HS-5 (cell line): ENCODE measurements around the gene G6PC1.
"Not testable (repeated sequence)": the region's sequence is repeated elsewhere in the genome, so short reads cannot be mapped to it uniquely, and the experiment has no call there.

Experiments
- DNase-seq: peaks from one replicate; pipeline ENCODE4 v3.0.0-alpha.2; 2012; ENCODE audit warnings: low read depth

Gene G6PC1

GRCh38 chr17:42873932-42874695 is 26.5 kb upstream of the G6PC1 start:
- not testable (repeated sequence) for DNase-seq

DNA sequence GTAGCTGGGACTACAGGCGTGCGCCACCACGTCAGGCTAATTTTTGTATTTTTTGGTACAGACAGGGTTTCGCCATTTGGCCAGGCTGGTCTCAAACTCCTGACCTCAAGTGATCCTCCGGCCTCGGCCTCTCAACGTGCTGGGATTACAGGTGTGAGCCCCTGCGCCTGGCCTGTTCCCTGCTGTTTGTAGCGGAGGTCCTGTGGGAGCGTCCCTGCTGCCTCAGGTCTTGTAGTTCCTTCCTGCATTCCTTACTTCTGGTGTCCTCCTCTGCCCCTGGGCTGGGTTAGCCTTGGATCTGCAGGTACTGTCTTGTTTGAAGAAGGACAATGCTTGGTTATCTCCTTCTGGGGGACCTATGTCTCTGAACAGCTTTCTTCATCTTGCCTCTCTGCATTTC is 23.6 kb upstream of the G6PC1 start:
- DNase-seq = no peak

DNA sequence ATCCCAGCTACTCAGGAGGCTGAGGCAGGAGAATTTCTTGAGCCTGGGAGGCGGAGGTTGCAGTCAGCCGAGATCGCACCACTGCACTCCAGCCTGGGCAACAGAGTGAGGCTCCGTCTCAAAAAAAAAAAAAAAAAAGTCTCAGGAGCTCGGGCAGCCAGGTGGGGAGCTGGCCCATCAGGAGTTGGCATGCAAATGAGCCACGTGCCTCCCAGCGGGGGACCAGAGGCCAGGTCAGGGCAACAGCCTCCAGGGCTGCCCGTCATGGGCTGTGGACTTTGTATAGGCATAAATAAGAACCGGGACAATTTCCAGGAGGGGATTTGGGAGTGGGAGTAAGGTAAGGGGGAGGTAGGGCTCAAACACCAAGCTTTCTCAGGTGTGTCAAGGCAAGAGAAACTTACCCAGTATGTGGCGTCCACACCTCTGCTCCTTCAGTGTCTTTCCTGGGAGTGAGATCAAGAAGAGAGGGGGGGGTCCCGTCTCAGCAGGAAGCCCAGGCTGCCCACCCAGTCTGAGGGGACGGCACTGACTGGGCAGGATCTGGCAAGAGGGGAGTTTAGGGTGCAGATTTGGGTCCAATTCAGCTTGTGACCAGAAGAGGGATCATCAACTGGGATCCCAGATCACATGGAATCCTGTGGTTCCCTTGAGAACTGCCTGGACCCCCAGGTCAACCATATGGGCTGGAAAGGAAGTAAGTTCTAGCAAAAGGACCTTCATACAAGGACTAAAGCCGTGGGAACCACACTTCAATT is 22.3 kb upstream of the G6PC1 start:
- DNase-seq = no peak

DNA sequence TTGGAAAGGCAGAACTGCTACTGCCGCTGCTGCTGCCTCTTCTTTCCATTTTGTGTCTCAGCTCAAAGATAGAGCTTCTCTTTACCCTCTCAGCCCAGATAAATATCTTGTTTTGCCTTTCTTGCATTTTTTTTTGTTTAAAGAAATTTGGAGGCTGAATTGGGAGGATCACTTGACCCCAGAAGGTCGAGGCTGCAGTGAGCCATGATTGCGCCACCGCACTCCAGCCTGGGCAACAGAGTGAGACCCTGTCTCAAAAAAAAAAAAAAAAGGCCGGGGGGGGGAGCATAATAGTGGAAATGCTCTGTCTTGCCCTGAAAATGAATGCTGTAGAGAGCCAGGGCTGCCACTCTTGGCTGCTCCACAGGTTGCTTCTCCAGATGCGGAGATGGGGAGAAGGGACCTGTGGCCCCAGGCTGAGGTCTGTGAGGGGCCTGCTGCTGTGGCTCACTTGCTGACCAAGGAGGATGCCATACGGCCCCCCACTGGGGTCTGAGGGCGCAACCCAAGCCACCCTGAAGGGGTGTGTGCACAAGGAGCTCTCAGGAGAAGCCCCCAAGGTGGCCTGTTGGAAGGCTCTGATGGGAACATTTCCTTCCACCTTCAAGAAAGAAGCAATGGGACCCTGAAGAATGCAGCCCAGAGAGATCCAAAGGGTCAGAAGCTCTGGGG is 21.5 kb upstream of the G6PC1 start:
- no peak for DNase-seq

GRCh38 chr17:42879596-42879985 is 21.0 kb upstream of the G6PC1 start:
- DNase-seq = no peak

DNA sequence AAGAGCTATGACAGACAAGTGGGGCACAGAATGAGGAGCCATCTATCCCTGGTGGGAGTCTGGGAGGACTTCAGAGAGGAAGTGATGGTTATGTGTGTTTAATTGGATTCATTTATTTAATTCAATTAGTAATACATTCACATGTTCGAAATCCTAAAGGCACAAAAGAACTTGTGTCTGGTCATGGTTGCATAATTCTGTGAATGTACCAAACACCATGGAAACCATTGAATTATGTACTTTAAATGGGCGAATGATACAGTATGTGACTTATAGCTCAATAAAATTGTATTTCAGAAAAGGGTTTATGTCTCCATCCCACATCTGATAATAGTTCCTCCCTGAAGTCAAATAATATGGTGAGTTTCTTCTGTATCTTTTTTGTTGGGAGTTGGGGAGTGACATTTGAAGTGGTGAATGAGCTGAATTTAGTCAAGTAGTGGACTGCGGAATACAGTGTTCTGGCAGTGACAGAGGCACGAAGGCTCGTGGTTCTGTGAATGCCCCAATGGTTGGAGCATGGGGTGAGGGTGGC is 19.8 kb upstream of the G6PC1 start:
- no peak for DNase-seq

GRCh38 chr17:42881706-42882105 is 18.9 kb upstream of the G6PC1 start:
- not testable (repeated sequence) for DNase-seq

DNA sequence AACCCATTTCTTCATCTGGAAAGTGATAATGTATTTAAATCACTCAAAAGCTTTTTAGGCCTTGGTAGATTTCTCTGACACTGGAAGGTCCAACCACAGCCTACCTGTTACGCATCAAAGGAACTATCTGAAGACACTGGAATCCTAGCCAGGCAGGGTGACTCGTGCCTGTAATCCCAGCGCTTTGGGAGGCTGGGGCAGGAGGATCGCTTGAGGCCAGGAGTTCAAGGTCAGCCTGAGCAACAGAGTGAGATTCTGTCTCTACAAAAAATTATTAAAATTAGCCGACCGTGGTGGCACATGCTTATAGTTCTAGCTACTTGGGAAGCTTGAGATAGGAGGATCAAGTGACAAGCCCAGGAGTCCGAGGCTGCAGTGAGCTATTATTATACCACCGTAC is 18.4 kb upstream of the G6PC1 start:
- DNase-seq = no peak

- no peak for DNase-seq
These were observed 16.6 kb upstream of the G6PC1 start for GRCh38 chr17:42883802-42884558.

DNA sequence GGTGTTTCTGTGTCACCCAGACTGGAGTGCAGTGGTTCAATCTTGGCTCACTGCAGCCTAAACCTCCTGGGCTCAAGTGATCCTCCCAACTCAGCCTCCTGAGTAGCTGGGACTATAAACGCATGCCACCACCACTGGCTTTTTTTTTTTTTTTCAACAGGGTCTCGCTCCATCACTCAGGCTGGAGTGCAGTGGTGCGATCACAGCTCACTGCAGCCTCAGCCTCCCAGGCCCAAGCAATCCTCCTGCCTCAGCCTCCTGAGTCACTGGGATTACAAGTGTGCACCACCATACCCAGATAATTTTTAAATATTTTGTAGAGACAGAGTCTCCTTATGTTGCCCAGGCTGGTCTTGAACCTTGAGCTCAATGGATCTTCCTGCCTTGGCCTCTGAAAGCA is 14.8 kb upstream of the G6PC1 start:
- not testable (repeated sequence) for DNase-seq

DNA sequence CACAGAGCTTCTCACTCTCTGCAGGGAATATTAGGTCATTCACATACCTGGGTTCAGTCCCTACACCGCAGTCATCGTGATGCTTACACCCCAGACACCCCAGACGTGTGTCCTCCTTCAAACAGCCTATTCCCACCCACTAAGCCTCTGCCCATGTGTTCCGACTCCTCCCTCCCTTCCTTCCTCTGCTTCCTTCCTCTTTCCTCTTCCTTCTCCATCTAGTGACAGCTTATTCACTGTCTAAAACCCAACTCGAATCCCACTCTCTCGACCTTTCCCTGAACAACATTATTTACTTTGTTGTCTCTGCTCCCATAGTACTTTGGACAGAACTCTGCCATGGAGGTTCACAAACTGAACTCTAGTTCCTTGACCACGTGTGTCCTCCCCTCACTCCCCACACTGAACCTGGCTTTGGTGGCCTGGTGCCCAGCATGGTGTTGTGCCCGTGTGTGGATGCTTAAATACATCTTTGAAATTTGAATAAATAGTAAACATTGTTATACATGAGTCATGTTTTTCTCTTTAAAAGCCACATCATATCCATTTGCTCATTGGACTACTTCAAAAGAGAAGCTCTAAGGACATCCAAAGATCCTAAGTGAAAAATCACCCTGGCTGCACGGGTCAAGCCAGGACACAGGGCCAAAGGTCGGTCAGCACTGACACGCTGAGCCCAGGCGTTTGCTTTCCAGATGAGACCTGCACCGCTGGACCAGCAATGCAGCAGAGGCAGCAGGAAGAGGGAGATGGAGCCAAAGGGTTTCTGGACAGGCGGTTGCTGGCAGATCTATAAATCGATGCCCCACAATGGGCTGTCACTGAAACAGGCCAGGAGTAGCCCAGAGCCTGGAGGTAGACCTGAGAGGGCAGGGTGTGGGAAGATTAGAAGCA is 14.1 kb upstream of the G6PC1 start:
- DNase-seq = no peak

- DNase-seq = no peak
These were observed 10.8 kb upstream of the G6PC1 start for GRCh38 chr17:42889809-42890208.

DNA sequence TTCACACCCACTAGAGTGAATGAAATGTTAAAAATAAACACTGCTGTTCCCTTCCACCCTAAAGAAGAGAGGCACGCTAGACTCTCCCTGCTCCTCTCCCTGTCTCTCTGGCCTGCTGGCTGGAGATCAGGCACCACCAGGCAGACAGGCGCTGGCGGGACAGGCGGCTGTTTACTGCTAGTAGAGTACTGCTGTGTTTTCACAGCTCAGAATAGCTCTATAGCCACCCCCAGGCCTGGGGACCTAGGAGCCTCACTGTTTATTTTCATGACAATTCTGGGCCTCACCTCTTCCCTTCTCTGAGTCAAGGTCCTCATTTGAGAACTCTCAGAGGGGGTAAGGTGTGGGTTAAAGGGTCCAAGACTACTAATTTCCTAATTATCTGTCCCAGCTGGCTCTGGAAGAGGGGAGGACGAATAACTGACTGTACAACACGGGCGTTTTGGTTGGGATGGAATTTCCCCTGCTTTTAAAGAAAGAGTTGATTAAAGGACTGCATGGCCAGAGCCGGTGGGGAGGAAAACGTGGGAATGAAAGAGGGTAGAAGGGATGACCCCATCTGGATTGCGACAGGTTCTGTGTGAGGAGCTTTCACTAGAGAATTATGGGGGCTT is 9.0 kb upstream of the G6PC1 start:
- DNase-seq = no peak

GRCh38 chr17:42893359-42893758 is 7.2 kb upstream of the G6PC1 start:
- DNase-seq = no peak

- DNase-seq = no peak
These were observed 6.1 kb upstream of the G6PC1 start for GRCh38 chr17:42894283-42895184.

GRCh38 chr17:42895185-42895555 is 5.4 kb upstream of the G6PC1 start:
- DNase-seq = peak; percentile 34

- DNase-seq = no peak
These were observed 2.3 kb upstream of the G6PC1 start for GRCh38 chr17:42898147-42898811.

DNA sequence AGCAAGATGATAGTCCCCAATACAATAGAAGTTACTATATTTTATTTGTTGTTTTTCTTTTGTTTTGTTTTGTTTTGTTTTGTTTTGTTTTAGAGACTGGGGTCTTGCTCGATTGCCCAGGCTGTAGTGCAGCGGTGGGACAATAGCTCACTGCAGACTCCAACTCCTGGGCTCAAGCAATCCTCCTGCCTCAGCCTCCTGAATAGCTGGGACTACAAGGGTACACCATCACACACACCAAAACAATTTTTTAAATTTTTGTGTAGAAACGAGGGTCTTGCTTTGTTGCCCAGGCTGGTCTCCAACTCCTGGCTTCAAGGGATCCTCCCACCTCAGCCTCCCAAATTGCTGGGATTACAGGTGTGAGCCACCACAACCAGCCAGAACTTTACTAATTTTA is 618 bp upstream of the G6PC1 start:
- DNase-seq = not testable (repeated sequence)
